Measurements from ENCODE around the gene HECW1.

- no peak for TF ChIP-seq ZFP3 (CRISPR knock-in tag; IDR thresholded peaks at IDR 0.05)
- no peak for TF ChIP-seq RARB (CRISPR knock-in tag; IDR thresholded peaks at IDR 0.05)
- TF ChIP-seq CREB5 (CRISPR knock-in tag; IDR thresholded peaks at IDR 0.05; ENCODE audit: low read depth), result no peak
- TF ChIP-seq ZNF8 (CRISPR knock-in tag; IDR thresholded peaks at IDR 0.05), result no peak
- TF ChIP-seq PATZ1 (CRISPR knock-in tag; IDR thresholded peaks at IDR 0.05; ENCODE audit: borderline replicate concordance), result no peak
- TF ChIP-seq CSDC2 (CRISPR knock-in tag; IDR thresholded peaks at IDR 0.05), result no peak
- TF ChIP-seq GLIS3 (CRISPR knock-in tag; IDR thresholded peaks at IDR 0.05), result no peak
- TF ChIP-seq OSR1 (CRISPR knock-in tag; IDR thresholded peaks at IDR 0.05), result no peak
- no peak for TF ChIP-seq POU6F1 (CRISPR knock-in tag; IDR thresholded peaks at IDR 0.05; ENCODE audit: borderline replicate concordance, low read depth)
These were observed 376.8 kb downstream of the HECW1 start for GRCh38 chr7:43489257-43489656.

Data from SK-N-SH treated with all-trans-retinoic acid at 6 μM for 48 hours (cell line).